Left lung (tissue), 10 donors: ENCODE data around the gene SPR. TPM values are rescaled to one million over a fixed set of nuclear protein-coding genes. Genes with fewer than 3 reads are reported as not detected.

Experiments used
- ATAC-seq: fragments of 200-7000 bp; cut with Tn5 transposase; one replicate; pipeline ENCODE4 v1.9.1; 2020; ENCODE audit warnings: moderate library complexity
- DNase-seq, 4 donors: peaks; one replicate each; pipeline ENCODE4 v3.0.0-alpha.2; 2013 to 2020
- H3K27ac ChIP-seq, 2 donors: fragments of 200-600 bp; sonication (generic) in 1 of 2; one replicate each; pipeline versions ENCODE4 v1.5.0 to v1.8.0; 2020 to 2021
- H3K27me3 ChIP-seq, 2 donors: fragments of 200-600 bp; sonication (generic) in 1 of 2; one replicate each; pipeline versions ENCODE4 v1.5.0 to v1.8.0; 2020 to 2021
- H3K36me3 ChIP-seq, 2 donors: fragments of 200-600 bp; sonication (generic) in 1 of 2; one replicate each; pipeline versions ENCODE4 v1.5.0 to v1.8.0; 2020 to 2021
- H3K4me1 ChIP-seq, 2 donors: fragments of 200-600 bp; one replicate each; pipeline ENCODE4 v1.8.0; 2021
- H3K4me3 ChIP-seq, 2 donors: fragments of 200-600 bp; sonication (generic) in 1 of 2; one replicate each; pipeline versions ENCODE4 v1.5.0 to v1.8.0; 2020 to 2021; ENCODE audit warnings: mild to moderate bottlenecking in 1 of 2
- H3K9me3 ChIP-seq, 2 donors: fragments of 200-600 bp; sonication (generic) in 1 of 2; one replicate each; pipeline versions ENCODE4 v1.5.0 to v1.8.0; 2020 to 2021
- intact Hi-C, 2 donors: fragments of 100-400 bp; cut with DNase I; formaldehyde crosslinking; loops; one replicate each; pipeline versions ENCODE4 v1.11.2 to v1.14.2; 2022
- polyA plus RNA-seq, 6 donors: library from polyadenylated mRNA; unstranded; fragments of 120-200 nt; gene quantifications; one replicate each; pipeline ENCODE4 v1.2.1, GENCODE V29; 2013; ENCODE audit not compliant: insufficient read length in 6 of 6
- total RNA-seq, 2 donors: library from RNA; stranded (reverse); fragmentation: NEBNext Ultra II Directional; extraction: Animal tissue kit (Norgen Biotek cat#: 25700); gene quantifications; one replicate each; pipeline ENCODE4 v1.2.1, GENCODE V29; 2021
- TF ChIP-seq, protein P1 (sequence below), 2 donors: fragments of 200-600 bp; sonication (generic) in 1 of 2; IDR thresholded peaks; one replicate each; pipeline versions ENCODE4 v1.5.0 to v1.8.0; 2021; ENCODE audit warnings: antibody characterized with exemption in 2 of 2
- donor health status: DM: no; HTN: yes; CAD: no.
- donor health status: DM: no; HTN: no; CAD: no.

The SPR gene
- total and polyA plus RNA-seq, 8 donors = 5.2 to 41.9 (median 6.0) TPM

DNA sequence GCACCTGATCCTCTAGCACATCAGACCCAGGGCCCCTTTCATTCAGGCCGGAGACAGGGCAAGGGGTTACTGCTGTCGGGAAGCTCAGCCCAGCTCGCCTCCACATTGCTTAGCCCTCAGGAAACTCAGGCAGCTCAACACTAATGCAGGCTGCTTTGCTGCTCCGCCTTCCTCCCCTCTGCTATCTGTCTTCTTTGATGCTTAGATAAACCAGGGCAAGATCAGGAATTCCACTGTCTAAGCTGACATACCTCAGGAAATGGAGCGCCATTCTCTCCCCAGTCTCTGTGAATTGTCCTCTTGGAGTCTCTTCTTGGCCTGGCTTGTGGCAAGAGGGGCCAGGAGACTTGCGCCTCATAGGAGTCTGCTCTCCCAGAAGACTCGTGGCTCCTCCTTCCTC is 35.9 kb upstream of the SPR start:
- Histone ChIP-seq H3K27me3 (peaks cover 0 to 47% of the 10 kb centered on the region in 2 donors), H3K27ac (no peak overlapping the region), H3K4me3 (no peak overlapping the region), H3K9me3 (no peaks in the 10 kb centered on the region), H3K4me1 (no peaks in the 10 kb centered on the region), H3K36me3 (no peaks in the 10 kb centered on the region)
- no peak for ATAC-seq
- TF ChIP-seq, protein P1, sequence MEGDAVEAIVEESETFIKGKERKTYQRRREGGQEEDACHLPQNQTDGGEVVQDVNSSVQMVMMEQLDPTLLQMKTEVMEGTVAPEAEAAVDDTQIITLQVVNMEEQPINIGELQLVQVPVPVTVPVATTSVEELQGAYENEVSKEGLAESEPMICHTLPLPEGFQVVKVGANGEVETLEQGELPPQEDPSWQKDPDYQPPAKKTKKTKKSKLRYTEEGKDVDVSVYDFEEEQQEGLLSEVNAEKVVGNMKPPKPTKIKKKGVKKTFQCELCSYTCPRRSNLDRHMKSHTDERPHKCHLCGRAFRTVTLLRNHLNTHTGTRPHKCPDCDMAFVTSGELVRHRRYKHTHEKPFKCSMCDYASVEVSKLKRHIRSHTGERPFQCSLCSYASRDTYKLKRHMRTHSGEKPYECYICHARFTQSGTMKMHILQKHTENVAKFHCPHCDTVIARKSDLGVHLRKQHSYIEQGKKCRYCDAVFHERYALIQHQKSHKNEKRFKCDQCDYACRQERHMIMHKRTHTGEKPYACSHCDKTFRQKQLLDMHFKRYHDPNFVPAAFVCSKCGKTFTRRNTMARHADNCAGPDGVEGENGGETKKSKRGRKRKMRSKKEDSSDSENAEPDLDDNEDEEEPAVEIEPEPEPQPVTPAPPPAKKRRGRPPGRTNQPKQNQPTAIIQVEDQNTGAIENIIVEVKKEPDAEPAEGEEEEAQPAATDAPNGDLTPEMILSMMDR (IDR thresholded peaks at IDR 0.05) = no peak
- intact Hi-C loops = no loop called here
- no peak for DNase-seq

DNA sequence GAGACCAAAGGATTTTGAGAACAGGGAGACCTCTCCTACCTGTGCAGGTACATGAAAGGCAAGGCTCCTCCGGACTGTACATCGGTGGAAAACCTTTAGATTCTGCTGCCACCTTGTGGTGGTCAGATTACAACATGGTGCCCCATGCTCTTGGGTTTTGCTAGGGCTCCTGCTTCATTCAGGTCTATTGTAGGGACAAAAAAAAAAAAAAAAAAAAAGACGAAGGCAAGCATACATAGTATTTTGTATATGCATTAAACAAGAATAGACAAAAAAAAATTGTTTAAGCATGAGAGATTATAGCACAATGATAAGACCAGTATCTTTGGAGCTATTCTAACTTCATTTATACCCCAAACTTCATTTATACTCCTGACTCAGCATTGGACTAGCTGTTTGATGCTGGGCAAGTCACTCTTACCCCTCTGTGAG is 27.4 kb upstream of the SPR start:
- DNase-seq (peak in 2 of 4 donors; percentile 38 to 73), ATAC-seq (peak; percentile 86)
- Histone ChIP-seq H3K27ac (no peak overlapping the region), H3K27me3 (peaks cover 19 to 60% of the 10 kb centered on the region in 2 donors), H3K4me3 (no peak overlapping the region), H3K36me3 (no peaks in the 10 kb centered on the region), H3K9me3 (no peaks in the 10 kb centered on the region), H3K4me1 (peaks cover 0 to 9% of the 10 kb centered on the region in 2 donors)
- intact Hi-C loops = loop anchor here in 1 of 2 donors (5.0 kb wide), 1 partner anchor 88 kb away; no protein-coding TSS in a partner anchor
- TF ChIP-seq, protein P1 (IDR thresholded peaks at IDR 0.05) = peak; percentile 47 to 67

DNA sequence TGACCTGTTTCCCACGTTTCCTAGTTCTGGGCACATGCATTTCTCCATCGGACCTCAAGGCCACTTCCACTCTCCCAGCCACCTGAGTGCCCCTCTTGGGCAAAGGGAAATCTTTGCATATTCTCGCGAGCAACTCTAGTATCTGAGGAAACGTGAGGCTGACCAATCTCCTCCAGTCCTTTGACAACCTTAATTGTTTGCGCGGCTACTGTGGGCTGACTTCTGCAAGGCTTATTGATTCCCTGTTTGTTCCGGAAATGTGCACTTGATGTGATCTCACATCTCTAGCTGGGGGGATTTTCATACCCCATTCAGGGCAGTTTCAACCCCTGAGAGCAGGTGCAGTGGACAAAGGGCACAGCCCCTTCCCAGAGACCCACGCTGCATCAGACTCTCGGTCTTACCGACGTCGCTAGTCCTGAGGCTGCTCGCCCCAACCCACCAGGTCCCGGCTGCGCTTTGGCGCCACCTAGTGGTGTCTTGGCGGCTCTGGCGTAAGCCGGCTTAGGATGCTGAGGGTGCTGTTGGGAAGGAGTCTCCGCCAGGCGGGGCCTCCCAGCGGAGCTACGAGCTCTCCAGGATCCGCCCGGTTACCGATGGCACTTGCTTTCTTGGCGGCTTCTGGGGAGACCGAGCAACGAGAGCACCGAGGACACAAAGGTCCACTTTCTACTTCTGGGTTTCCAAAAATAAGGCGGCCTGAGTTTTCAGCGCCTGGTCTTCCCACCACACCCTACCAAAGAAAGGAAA is 24.8 kb upstream of the SPR start:
- Histone ChIP-seq H3K9me3 (no peaks in the 10 kb centered on the region), H3K4me3 (no peak overlapping the region), H3K36me3 (no peaks in the 10 kb centered on the region), H3K27ac (no peak overlapping the region), H3K4me1 (peaks cover 0 to 9% of the 10 kb centered on the region in 2 donors), H3K27me3 (peaks cover 19 to 42% of the 10 kb centered on the region in 2 donors)
- ATAC-seq = peak; percentile 100
- intact Hi-C loops = no loop called here
- peak; percentile 80 to 97 (median 91) for DNase-seq
- TF ChIP-seq, protein P1 (IDR thresholded peaks at IDR 0.05) = peak; percentile 98

DNA sequence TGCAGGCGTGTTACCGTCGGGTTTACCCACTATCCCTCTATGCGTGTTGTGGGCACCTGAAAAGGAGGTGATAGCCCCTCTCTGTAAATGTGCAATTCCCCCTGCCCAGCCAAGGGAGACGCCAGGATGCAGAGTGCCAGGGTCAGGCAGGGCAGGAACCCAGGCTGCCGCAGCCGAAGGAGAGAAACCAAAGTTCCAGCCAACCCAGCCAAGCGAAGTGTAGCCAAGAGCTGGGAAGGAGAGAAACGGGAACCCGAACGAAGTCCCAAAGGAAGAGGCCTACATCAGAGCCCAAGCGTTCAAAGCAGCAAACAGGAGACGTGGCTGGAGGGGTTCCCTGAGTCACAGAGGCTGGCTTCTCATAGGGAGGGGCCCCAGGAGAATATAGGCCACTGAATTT is 24.2 kb upstream of the SPR start:
- TF ChIP-seq, protein P1 (IDR thresholded peaks at IDR 0.05) = no peak
- no peaks in the 10 kb centered on the region for H3K9me3 ChIP-seq
- H3K27ac ChIP-seq = no peak overlapping the region
- ATAC-seq (no peak), DNase-seq (no peak)
- H3K4me3 ChIP-seq = no peak overlapping the region
- peaks cover 19 to 42% of the 10 kb centered on the region in 2 donors for H3K27me3 ChIP-seq
- H3K4me1 ChIP-seq = peaks cover 0 to 9% of the 10 kb centered on the region in 2 donors
- no peaks in the 10 kb centered on the region for H3K36me3 ChIP-seq
- intact Hi-C loops = no loop called here

DNA sequence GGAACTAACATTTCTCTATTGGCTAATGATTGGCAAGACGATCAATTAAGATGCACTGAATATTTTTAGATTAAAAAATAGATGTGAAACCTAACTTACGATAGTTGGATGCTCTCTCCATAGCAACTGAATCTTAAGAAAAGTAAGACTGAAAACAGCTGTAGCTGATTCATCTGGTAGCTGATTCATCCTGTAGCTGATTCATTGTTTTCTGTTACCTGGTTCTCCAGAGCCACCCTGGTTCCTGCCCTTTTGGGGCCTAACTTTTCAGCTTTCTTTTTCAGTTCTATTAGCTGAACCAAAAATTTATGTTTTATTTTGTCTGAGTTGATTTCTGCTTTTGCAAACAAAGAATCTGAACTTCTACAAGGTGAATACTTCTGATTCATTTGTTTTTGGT is 22.7 kb upstream of the SPR start:
- no peak overlapping the region for H3K4me3 ChIP-seq
- ATAC-seq = no peak
- intact Hi-C loops = no loop called here
- no peak overlapping the region for H3K27ac ChIP-seq
- no peak for DNase-seq
- H3K27me3 ChIP-seq = peaks cover 19 to 45% of the 10 kb centered on the region in 2 donors
- TF ChIP-seq, protein P1 (IDR thresholded peaks at IDR 0.05) = no peak
- peaks cover 0 to 9% of the 10 kb centered on the region in 2 donors for H3K4me1 ChIP-seq
- no peaks in the 10 kb centered on the region for H3K9me3 ChIP-seq
- H3K36me3 ChIP-seq = no peaks in the 10 kb centered on the region
